Measurements from ENCODE around the gene FAM114A2. TPM values are rescaled to one million over a fixed set of nuclear protein-coding genes. Genes with fewer than 3 reads are reported as not detected.

Gene FAM114A2
- polyA plus RNA-seq, 1 donor (not counting 4 experiments of a cell fraction or from before 2014, with no cell fraction given) = 16.3 TPM

DNA sequence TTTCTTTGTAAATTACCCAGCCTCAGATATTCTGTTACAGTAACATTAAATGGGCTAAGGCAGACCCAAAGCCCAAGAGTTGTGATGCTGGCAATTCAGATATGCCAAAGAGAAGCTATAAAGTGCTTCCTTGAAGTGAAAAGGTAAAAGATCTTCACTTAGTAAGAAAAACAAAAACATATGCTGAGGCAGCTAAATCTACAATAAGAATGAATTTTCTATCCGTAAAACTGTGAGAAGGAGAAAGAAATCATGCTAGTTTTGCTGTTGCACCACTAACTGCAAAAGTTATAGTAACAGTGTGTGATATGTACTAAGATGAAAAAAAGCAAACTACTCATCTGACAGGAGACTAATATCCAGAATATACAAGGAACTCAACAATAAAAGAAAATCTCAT lies 39.9 kb downstream of the FAM114A2 start:
- Histone ChIP-seq H3K36me3 (ENCODE audit: control insufficient read depth in 2 of 2, extremely low read depth in 1 of 2, insufficient read depth in 2 of 2, low read length in 2 of 2) (peaks cover 0 to 6% of the 10 kb centered on the region in 2 experiments), H3K4me3 (ENCODE audit: control insufficient read depth in 2 of 3, extremely low read depth in 1 of 3, insufficient read depth in 2 of 3, low read depth in 1 of 3, low read length in 3 of 3) (no peak overlapping the region), H3K27ac (ENCODE audit: control insufficient read depth, insufficient read depth, low read length) (no peak overlapping the region), H3K4me1 (ENCODE audit: control insufficient read depth, extremely low read depth, insufficient read depth, low read length) (no peaks in the 10 kb centered on the region), H3K79me2 (ENCODE audit: control insufficient read depth, insufficient read depth, low read length) (no peaks in the 10 kb centered on the region), H3K9ac (ENCODE audit: control insufficient read depth, extremely low read depth, insufficient read depth, low read length) (no peak overlapping the region), H3K4me2 (ENCODE audit: control insufficient read depth, extremely low read depth, insufficient read depth, low read depth, low read length) (no peak overlapping the region), H3K9me1 (ENCODE audit: control insufficient read depth, extremely low read depth, insufficient read depth, low read length) (no peaks in the 10 kb centered on the region), H4K20me1 (ENCODE audit: control insufficient read depth, extremely low read depth, insufficient read depth, low read length) (no peaks in the 10 kb centered on the region), H3K27me3 (ENCODE audit: control insufficient read depth, extremely low read depth, insufficient read depth, low read length) (no peaks in the 10 kb centered on the region), H3K9me3 (ENCODE audit: control insufficient read depth, low read depth, low read length) (no peaks in the 10 kb centered on the region), H2AFZ (ENCODE audit: control insufficient read depth, low read length) (no peak overlapping the region)
- no peak for FAIRE-seq
- dilution Hi-C loops (cut with MboI; ENCODE audit: extremely low pct_ligation_motif_present, low sequenced_read_pairs) = no loop called here
- no peak for DNase-seq (ENCODE audit: low read depth, low spot score)
- TF ChIP-seq, protein P1, sequence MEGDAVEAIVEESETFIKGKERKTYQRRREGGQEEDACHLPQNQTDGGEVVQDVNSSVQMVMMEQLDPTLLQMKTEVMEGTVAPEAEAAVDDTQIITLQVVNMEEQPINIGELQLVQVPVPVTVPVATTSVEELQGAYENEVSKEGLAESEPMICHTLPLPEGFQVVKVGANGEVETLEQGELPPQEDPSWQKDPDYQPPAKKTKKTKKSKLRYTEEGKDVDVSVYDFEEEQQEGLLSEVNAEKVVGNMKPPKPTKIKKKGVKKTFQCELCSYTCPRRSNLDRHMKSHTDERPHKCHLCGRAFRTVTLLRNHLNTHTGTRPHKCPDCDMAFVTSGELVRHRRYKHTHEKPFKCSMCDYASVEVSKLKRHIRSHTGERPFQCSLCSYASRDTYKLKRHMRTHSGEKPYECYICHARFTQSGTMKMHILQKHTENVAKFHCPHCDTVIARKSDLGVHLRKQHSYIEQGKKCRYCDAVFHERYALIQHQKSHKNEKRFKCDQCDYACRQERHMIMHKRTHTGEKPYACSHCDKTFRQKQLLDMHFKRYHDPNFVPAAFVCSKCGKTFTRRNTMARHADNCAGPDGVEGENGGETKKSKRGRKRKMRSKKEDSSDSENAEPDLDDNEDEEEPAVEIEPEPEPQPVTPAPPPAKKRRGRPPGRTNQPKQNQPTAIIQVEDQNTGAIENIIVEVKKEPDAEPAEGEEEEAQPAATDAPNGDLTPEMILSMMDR (optimal IDR thresholded peaks at IDR 0.05 in 1 of 3, IDR thresholded peaks at IDR 0.05 in 1 of 3, conservative IDR thresholded peaks at IDR 0.05 in 1 of 3; ENCODE audit: extremely low read depth in 1 of 3, insufficient read depth in 2 of 3, low read length in 3 of 3) = no peak
- no peak for TF ChIP-seq EZH2 (IDR thresholded peaks at IDR 0.05; ENCODE audit: low read length)

DNA sequence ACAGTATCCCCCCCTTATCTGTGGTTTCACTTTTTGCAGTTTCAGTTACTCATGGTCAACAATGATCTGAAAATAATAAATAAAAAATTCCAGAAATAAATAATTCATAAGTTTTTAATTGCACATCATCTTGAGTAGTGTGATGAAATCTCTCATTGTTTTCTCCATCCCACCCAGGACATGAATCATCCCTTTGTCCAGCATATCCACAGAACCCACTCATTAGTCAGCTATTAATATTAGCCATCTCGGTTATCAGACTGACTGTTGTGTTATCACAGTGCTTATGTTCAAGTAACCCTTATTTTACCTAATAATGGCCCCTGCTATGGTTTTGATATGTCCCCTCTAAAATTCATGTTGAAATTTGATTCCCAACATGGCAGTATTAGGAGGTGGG lies 40.7 kb downstream of the FAM114A2 start:
- dilution Hi-C loops (cut with MboI; ENCODE audit: extremely low pct_ligation_motif_present, low sequenced_read_pairs) = no loop called here
- no peaks in the 10 kb centered on the region for H3K27me3 ChIP-seq (ENCODE audit: control insufficient read depth, extremely low read depth, insufficient read depth, low read length)
- H4K20me1 ChIP-seq (ENCODE audit: control insufficient read depth, extremely low read depth, insufficient read depth, low read length) = no peaks in the 10 kb centered on the region
- no peak overlapping the region for H2AFZ ChIP-seq (ENCODE audit: control insufficient read depth, low read length)
- FAIRE-seq (no peak), DNase-seq (ENCODE audit: low read depth, low spot score) (no peak)
- H3K9me3 ChIP-seq (ENCODE audit: control insufficient read depth, low read depth, low read length) = no peaks in the 10 kb centered on the region
- H3K79me2 ChIP-seq (ENCODE audit: control insufficient read depth, insufficient read depth, low read length) = no peaks in the 10 kb centered on the region
- no peak overlapping the region for H3K4me2 ChIP-seq (ENCODE audit: control insufficient read depth, extremely low read depth, insufficient read depth, low read depth, low read length)
- TF ChIP-seq, protein P1 (optimal IDR thresholded peaks at IDR 0.05 in 1 of 3, IDR thresholded peaks at IDR 0.05 in 1 of 3, conservative IDR thresholded peaks at IDR 0.05 in 1 of 3; ENCODE audit: extremely low read depth in 1 of 3, insufficient read depth in 2 of 3, low read length in 3 of 3) = no peak
- no peak for TF ChIP-seq EZH2 (IDR thresholded peaks at IDR 0.05; ENCODE audit: low read length)
- no peaks in the 10 kb centered on the region for H3K4me1 ChIP-seq (ENCODE audit: control insufficient read depth, extremely low read depth, insufficient read depth, low read length)
- no peak overlapping the region for H3K4me3 ChIP-seq (ENCODE audit: control insufficient read depth in 2 of 3, extremely low read depth in 1 of 3, insufficient read depth in 2 of 3, low read depth in 1 of 3, low read length in 3 of 3)
- no peak overlapping the region for H3K27ac ChIP-seq (ENCODE audit: control insufficient read depth, insufficient read depth, low read length)
- peaks cover 0 to 6% of the 10 kb centered on the region in 2 experiments for H3K36me3 ChIP-seq (ENCODE audit: control insufficient read depth in 2 of 2, extremely low read depth in 1 of 2, insufficient read depth in 2 of 2, low read length in 2 of 2)
- H3K9ac ChIP-seq (ENCODE audit: control insufficient read depth, extremely low read depth, insufficient read depth, low read length) = no peak overlapping the region
- H3K9me1 ChIP-seq (ENCODE audit: control insufficient read depth, extremely low read depth, insufficient read depth, low read length) = no peaks in the 10 kb centered on the region

Measured in keratinocyte (primary cell).